Mesendoderm (in vitro differentiated cells): ENCODE results near the gene CD46.

Experiments used
- DNase-seq: peaks from one replicate; pipeline ENCODE4 v3.0.0; 2013
- H2AK5ac ChIP-seq: 2 replicates; pipeline ENCODE4 v1.6.1; 2013; ENCODE audit warnings: low read length, inconsistent platforms
- H2BK120ac ChIP-seq: 2 replicates; pipeline ENCODE4 v1.6.1; 2013; ENCODE audit warnings: low read depth, mild to moderate bottlenecking, low read length, moderate library complexity, mixed read lengths
- H2BK15ac ChIP-seq: replicated peaks from 2 replicates; pipeline ENCODE4 v1.6.1; 2013; ENCODE audit warnings: low read depth, mild to moderate bottlenecking, moderate library complexity
- H2BK5ac ChIP-seq: 2 replicates; pipeline ENCODE4 v1.6.1; 2013; ENCODE audit warnings: low read length, inconsistent platforms
- H3K18ac ChIP-seq: 2 replicates; pipeline ENCODE4 v1.6.1; 2013; ENCODE audit warnings: mild to moderate bottlenecking, low read length, mixed read lengths
- H3K23ac ChIP-seq: one replicate; pipeline ENCODE4 v1.6.1; 2013; ENCODE audit warnings: low read length
- H3K27ac ChIP-seq: 2 replicates; pipeline ENCODE4 v1.5.1; 2013; ENCODE audit warnings: low read depth, mild to moderate bottlenecking, inconsistent platforms, low read length, moderate library complexity
- H3K27me3 ChIP-seq: 2 replicates; pipeline ENCODE4 v1.6.1; 2013; ENCODE audit warnings: low read length, control low read depth, mild to moderate bottlenecking, inconsistent platforms; ENCODE audit not compliant: insufficient read depth, poor library complexity
- H3K36me3 ChIP-seq: 2 replicates; pipeline ENCODE4 v1.6.1; 2013; ENCODE audit warnings: low read length, inconsistent platforms; ENCODE audit not compliant: control insufficient read depth, insufficient read depth
- H3K4ac ChIP-seq: one replicate; pipeline ENCODE4 v1.6.1; 2013; ENCODE audit warnings: low read depth, mild to moderate bottlenecking, low read length, moderate library complexity
- H3K4me1 ChIP-seq: 2 replicates; pipeline ENCODE4 v1.6.1; 2013; ENCODE audit warnings: low read depth, low read length, inconsistent platforms; ENCODE audit not compliant: control insufficient read depth
- H3K4me2 ChIP-seq: 2 replicates; pipeline ENCODE4 v1.6.1; 2013; ENCODE audit warnings: low read length
- H3K4me3 ChIP-seq: 2 replicates; pipeline ENCODE4 v1.5.1; 2013; ENCODE audit warnings: mild to moderate bottlenecking, low read length
- H3K56ac ChIP-seq: one replicate; pipeline ENCODE4 v1.6.1; 2013; ENCODE audit warnings: low read length
- H3K79me1 ChIP-seq: 2 replicates; pipeline ENCODE4 v1.6.1; 2013; ENCODE audit warnings: low read length, inconsistent platforms
- H3K79me2 ChIP-seq: 2 replicates; pipeline ENCODE4 v1.6.1; 2013; ENCODE audit warnings: mild to moderate bottlenecking, low read length; ENCODE audit not compliant: control insufficient read depth, insufficient read depth
- H3K9ac ChIP-seq: 2 replicates; pipeline ENCODE4 v1.6.1; 2013; ENCODE audit warnings: low read length, inconsistent platforms
- H4K5ac ChIP-seq: one replicate; pipeline ENCODE4 v1.6.1; 2013; ENCODE audit warnings: low read length
- H4K8ac ChIP-seq: one replicate; pipeline ENCODE4 v1.6.1; 2013; ENCODE audit warnings: low read depth, mild to moderate bottlenecking, control low read depth, low read length, moderate library complexity
- WGBS: extraction: QIAGEN DNeasy Blood & Tissue Kit; methylation state at CpG from one replicate; pipeline ENCODE4 v1.1.7; 2013; ENCODE audit warnings: low lambda C conversion rate, missing lambda C conversion rate; ENCODE audit not compliant: insufficient coverage; ENCODE audit errors: extremely low coverage; 5-methylcytosine and 5-hydroxymethylcytosine counted together

CD46 gene

GRCh38 chr1:207740207-207740606, 11.6 kb upstream of the CD46 start:
- no CpG with 5 or more reads among the region's 2 CpGs for WGBS
- no peak overlapping the region for H3K56ac ChIP-seq
- H3K4me3 ChIP-seq = no peak overlapping the region
- no peak overlapping the region for H2BK15ac ChIP-seq
- no peak overlapping the region for H4K8ac ChIP-seq
- no peak overlapping the region for H2BK120ac ChIP-seq
- no peak overlapping the region for H3K18ac ChIP-seq
- H3K79me1 ChIP-seq = no peaks in the 10 kb centered on the region
- H2BK5ac ChIP-seq = no peak overlapping the region
- no peak overlapping the region for H3K27ac ChIP-seq
- H3K23ac ChIP-seq = no peak overlapping the region
- no peaks in the 10 kb centered on the region for H3K4me1 ChIP-seq
- no peak overlapping the region for H3K4me2 ChIP-seq
- H3K9ac ChIP-seq = no peak overlapping the region
- no peak overlapping the region for H4K5ac ChIP-seq
- no peaks in the 10 kb centered on the region for H3K27me3 ChIP-seq
- H3K79me2 ChIP-seq = no peaks in the 10 kb centered on the region
- no peaks in the 10 kb centered on the region for H3K36me3 ChIP-seq
- DNase-seq = no peak
- no peak overlapping the region for H2AK5ac ChIP-seq
- no peak overlapping the region for H3K4ac ChIP-seq

GRCh38 chr1:207742850-207743555, 8.9 kb upstream of the CD46 start:
- H2BK5ac ChIP-seq = no peak overlapping the region
- no peak overlapping the region for H2BK120ac ChIP-seq
- no peaks in the 10 kb centered on the region for H3K79me2 ChIP-seq
- no peaks in the 10 kb centered on the region for H3K27me3 ChIP-seq
- no peak overlapping the region for H3K4me2 ChIP-seq
- no peak for DNase-seq
- no peaks in the 10 kb centered on the region for H3K36me3 ChIP-seq
- no peak overlapping the region for H3K4me3 ChIP-seq
- H2AK5ac ChIP-seq = no peak overlapping the region
- no peak overlapping the region for H3K23ac ChIP-seq
- H2BK15ac ChIP-seq = no peak overlapping the region
- WGBS = no CpG with 5 or more reads among the region's 3 CpGs
- no peaks in the 10 kb centered on the region for H3K4me1 ChIP-seq
- H4K8ac ChIP-seq = no peak overlapping the region
- no peak overlapping the region for H3K56ac ChIP-seq
- H3K4ac ChIP-seq = no peak overlapping the region
- no peaks in the 10 kb centered on the region for H3K79me1 ChIP-seq
- no peak overlapping the region for H4K5ac ChIP-seq
- no peak overlapping the region for H3K18ac ChIP-seq
- no peak overlapping the region for H3K27ac ChIP-seq
- no peak overlapping the region for H3K9ac ChIP-seq

GRCh38 chr1:207744000-207744534, 7.8 kb upstream of the CD46 start:
- no peaks in the 10 kb centered on the region for H3K27me3 ChIP-seq
- DNase-seq = no peak
- no peak overlapping the region for H2BK120ac ChIP-seq
- H4K5ac ChIP-seq = no peak overlapping the region
- no peaks in the 10 kb centered on the region for H3K36me3 ChIP-seq
- WGBS = no CpG with 5 or more reads among the region's 4 CpGs
- no peak overlapping the region for H3K9ac ChIP-seq
- no peak overlapping the region for H2BK15ac ChIP-seq
- H2AK5ac ChIP-seq = no peak overlapping the region
- no peaks in the 10 kb centered on the region for H3K79me2 ChIP-seq
- no peaks in the 10 kb centered on the region for H3K4me1 ChIP-seq
- H4K8ac ChIP-seq = no peak overlapping the region
- no peak overlapping the region for H3K56ac ChIP-seq
- no peak overlapping the region for H3K4ac ChIP-seq
- no peak overlapping the region for H2BK5ac ChIP-seq
- H3K79me1 ChIP-seq = no peaks in the 10 kb centered on the region
- H3K23ac ChIP-seq = no peak overlapping the region
- no peak overlapping the region for H3K4me2 ChIP-seq
- H3K18ac ChIP-seq = no peak overlapping the region
- no peak overlapping the region for H3K4me3 ChIP-seq
- no peak overlapping the region for H3K27ac ChIP-seq

- Histone ChIP-seq H3K4me1 (no peaks in the 10 kb centered on the region), H2BK15ac (no peak overlapping the region), H3K4me3 (no peak overlapping the region), H3K4ac (no peak overlapping the region), H3K27me3 (no peaks in the 10 kb centered on the region), H4K8ac (no peak overlapping the region), H3K27ac (no peak overlapping the region), H3K23ac (no peak overlapping the region), H2AK5ac (no peak overlapping the region), H3K18ac (no peak overlapping the region), H3K4me2 (no peak overlapping the region), H3K79me2 (no peaks in the 10 kb centered on the region), H3K79me1 (no peaks in the 10 kb centered on the region), H3K36me3 (no peaks in the 10 kb centered on the region), H3K9ac (no peak overlapping the region), H2BK5ac (no peak overlapping the region), H3K56ac (no peak overlapping the region), H2BK120ac (no peak overlapping the region), H4K5ac (no peak overlapping the region)
- no CpG with 5 or more reads among the region's 1 CpG for WGBS
- DNase-seq = no peak
Observed at GRCh38 chr1:207745285-207745684, 6.6 kb upstream of the CD46 start.

- Histone ChIP-seq H3K23ac (no peak overlapping the region), H3K4me2 (no peak overlapping the region), H3K27me3 (no peaks in the 10 kb centered on the region), H3K4me1 (no peaks in the 10 kb centered on the region), H3K36me3 (no peaks in the 10 kb centered on the region), H3K79me1 (no peaks in the 10 kb centered on the region), H2BK120ac (no peak overlapping the region), H3K27ac (no peak overlapping the region), H2BK15ac (no peak overlapping the region), H3K9ac (no peak overlapping the region), H3K79me2 (no peaks in the 10 kb centered on the region), H3K4me3 (no peak overlapping the region), H3K56ac (no peak overlapping the region), H2BK5ac (no peak overlapping the region), H3K4ac (no peak overlapping the region), H2AK5ac (no peak overlapping the region), H3K18ac (no peak overlapping the region), H4K8ac (no peak overlapping the region), H4K5ac (no peak overlapping the region)
- no CpG with 5 or more reads among the region's 6 CpGs for WGBS
- peak; percentile 78 for DNase-seq
Observed at GRCh38 chr1:207745839-207746767, 5.8 kb upstream of the CD46 start.
